ENCODE measurements around the gene HPD. TPM values are rescaled to one million over a fixed set of nuclear protein-coding genes. Genes with fewer than 3 reads are reported as not detected.

HPD gene
- total and polyA plus RNA-seq, 7 donors: 0.27 to 2.8 (median 0.61) TPM; not detected in 1

DNA sequence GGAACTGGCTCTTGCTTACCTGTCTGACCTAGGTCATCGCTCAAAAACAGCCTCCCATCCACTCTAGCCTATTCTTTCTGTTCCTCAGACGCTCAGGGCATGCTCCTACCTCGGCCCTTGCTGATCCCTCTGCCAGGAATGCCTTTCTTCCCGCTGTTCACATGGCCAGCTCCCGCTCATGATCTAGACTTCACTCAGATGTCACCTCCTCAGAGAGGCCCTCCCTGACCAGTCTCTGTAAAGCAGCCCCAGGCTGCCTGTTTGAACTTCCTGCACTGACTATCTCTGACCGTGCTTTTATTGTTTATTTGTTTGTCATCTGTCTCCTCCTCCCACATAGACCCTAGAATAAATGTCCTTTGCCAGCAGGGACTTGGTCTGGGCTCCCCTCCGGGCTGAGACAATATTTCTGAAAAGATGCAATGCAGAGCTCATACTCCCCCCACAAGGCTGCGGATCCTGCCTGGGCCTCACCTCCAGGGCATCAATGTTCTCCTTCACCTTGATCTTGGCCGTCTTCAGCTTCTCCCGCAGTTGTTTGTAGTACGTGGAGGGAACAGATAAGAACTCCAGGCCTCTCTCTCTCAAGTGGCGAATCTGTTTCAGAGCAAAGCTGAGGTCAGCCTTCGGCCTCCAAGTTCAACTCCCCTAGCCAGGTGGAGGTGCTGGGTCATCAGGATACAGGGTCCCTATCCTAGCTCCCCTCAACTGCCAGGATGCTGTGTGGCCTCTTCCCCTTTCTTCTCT is 15.2 kb downstream of the HPD start:
- TF ChIP-seq POLR2AphosphoS5 (IDR thresholded peaks at IDR 0.05) (no peak), POLR2A (IDR thresholded peaks at IDR 0.05) (no peak), EP300 (IDR thresholded peaks at IDR 0.05) (no peak)
- TF ChIP-seq, protein P1, sequence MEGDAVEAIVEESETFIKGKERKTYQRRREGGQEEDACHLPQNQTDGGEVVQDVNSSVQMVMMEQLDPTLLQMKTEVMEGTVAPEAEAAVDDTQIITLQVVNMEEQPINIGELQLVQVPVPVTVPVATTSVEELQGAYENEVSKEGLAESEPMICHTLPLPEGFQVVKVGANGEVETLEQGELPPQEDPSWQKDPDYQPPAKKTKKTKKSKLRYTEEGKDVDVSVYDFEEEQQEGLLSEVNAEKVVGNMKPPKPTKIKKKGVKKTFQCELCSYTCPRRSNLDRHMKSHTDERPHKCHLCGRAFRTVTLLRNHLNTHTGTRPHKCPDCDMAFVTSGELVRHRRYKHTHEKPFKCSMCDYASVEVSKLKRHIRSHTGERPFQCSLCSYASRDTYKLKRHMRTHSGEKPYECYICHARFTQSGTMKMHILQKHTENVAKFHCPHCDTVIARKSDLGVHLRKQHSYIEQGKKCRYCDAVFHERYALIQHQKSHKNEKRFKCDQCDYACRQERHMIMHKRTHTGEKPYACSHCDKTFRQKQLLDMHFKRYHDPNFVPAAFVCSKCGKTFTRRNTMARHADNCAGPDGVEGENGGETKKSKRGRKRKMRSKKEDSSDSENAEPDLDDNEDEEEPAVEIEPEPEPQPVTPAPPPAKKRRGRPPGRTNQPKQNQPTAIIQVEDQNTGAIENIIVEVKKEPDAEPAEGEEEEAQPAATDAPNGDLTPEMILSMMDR (IDR thresholded peaks at IDR 0.05): no peak
- DNase-seq: no peak
- H3K36me3 ChIP-seq: no peaks in the 10 kb centered on the region
- 69 to 81% methylated on average over 13 of the region's 13 CpGs for WGBS, 2 donors
- intact Hi-C loops (cut with DNase I): no loop called here
- no peaks in the 10 kb centered on the region for H3K27me3 ChIP-seq
- no peak overlapping the region for H3K27ac ChIP-seq
- no peaks in the 10 kb centered on the region for H3K9me3 ChIP-seq
- no peak overlapping the region for H3K4me3 ChIP-seq
- H3K4me1 ChIP-seq: peaks cover 0 to 13% (median 11%) of the 10 kb centered on the region in 4 donors

- intact Hi-C loops (cut with DNase I): loop anchor here (2.0 kb wide), 3 partner anchors 27 to 49 kb away; partner anchors contain the start of gene PSMD9
- H3K9me3 ChIP-seq: no peaks in the 10 kb centered on the region
- no peaks in the 10 kb centered on the region for H3K27me3 ChIP-seq
- H3K4me3 ChIP-seq: peak overlapping the region; percentile 45 to 57 (median 54)
- H3K27ac ChIP-seq: peak overlapping the region; percentile 55 to 78 (median 75)
- 71 to 74% methylated on average over 24 of the region's 24 CpGs for WGBS, 2 donors
- H3K36me3 ChIP-seq: no peaks in the 10 kb centered on the region
- TF ChIP-seq POLR2A (IDR thresholded peaks at IDR 0.05) (no peak), EP300 (IDR thresholded peaks at IDR 0.05) (no peak), POLR2AphosphoS5 (IDR thresholded peaks at IDR 0.05) (no peak)
- TF ChIP-seq, protein P1 (IDR thresholded peaks at IDR 0.05): no peak
- DNase-seq: no peak
- H3K4me1 ChIP-seq: peaks cover 0 to 13% (median 11%) of the 10 kb centered on the region in 4 donors
Measured at GRCh38 chr12:121839993-121840761, 18.5 kb downstream of the HPD start.

GRCh38 chr12:121839106-121839992 is 19.3 kb downstream of the HPD start:
- 7 to 12% methylated on average over 53 of the region's 53 CpGs for WGBS, 2 donors
- H3K4me3 ChIP-seq: peak overlapping the region; percentile 45 to 57 (median 54)
- no peaks in the 10 kb centered on the region for H3K9me3 ChIP-seq
- no peaks in the 10 kb centered on the region for H3K36me3 ChIP-seq
- H3K27me3 ChIP-seq: no peaks in the 10 kb centered on the region
- H3K4me1 ChIP-seq: peaks cover 0 to 13% (median 11%) of the 10 kb centered on the region in 4 donors
- intact Hi-C loops (cut with DNase I): loop anchor here (2.0 kb wide), 3 partner anchors 27 to 49 kb away; partner anchors contain the start of gene PSMD9
- peak overlapping the region; percentile 55 to 78 (median 75) for H3K27ac ChIP-seq
- TF ChIP-seq, protein P1 (IDR thresholded peaks at IDR 0.05): peak; percentile 30 to 53 (median 48)
- TF ChIP-seq POLR2AphosphoS5 (IDR thresholded peaks at IDR 0.05) (peak; percentile 44 to 94 (median 56)), POLR2A (IDR thresholded peaks at IDR 0.05) (peak; percentile 16 to 26), EP300 (IDR thresholded peaks at IDR 0.05) (no peak)
- DNase-seq: peak; percentile 100

DNA sequence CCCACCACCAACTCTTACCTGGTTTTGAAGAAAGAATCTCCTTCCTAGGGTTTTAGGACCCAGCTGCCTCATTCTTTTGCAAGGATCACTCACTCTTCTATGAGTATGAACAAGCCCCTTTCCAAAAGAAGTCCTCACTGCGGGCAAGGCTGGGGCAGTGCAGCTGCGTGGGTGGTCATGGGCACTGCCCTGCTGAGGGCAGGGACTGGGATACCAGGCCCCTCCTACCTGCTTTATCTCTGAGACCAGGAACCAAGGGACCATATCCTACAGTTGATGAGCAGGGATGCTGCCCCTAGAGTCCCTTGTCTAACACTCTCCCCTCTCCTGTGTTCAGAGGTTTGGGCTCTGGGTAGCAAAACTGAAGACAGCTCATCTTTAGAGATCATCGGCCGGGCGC is 20.5 kb downstream of the HPD start:
- Histone ChIP-seq H3K27me3 (no peaks in the 10 kb centered on the region), H3K4me3 (no peak overlapping the region), H3K4me1 (peaks cover 0 to 13% (median 11%) of the 10 kb centered on the region in 4 donors), H3K27ac (no peak overlapping the region), H3K36me3 (no peaks in the 10 kb centered on the region), H3K9me3 (no peaks in the 10 kb centered on the region)
- no peak for DNase-seq
- TF ChIP-seq, protein P1 (IDR thresholded peaks at IDR 0.05): no peak
- TF ChIP-seq EP300 (IDR thresholded peaks at IDR 0.05): no peak
- no peak for TF ChIP-seq POLR2AphosphoS5 (IDR thresholded peaks at IDR 0.05)
- no peak for TF ChIP-seq POLR2A (IDR thresholded peaks at IDR 0.05)
- intact Hi-C loops (cut with DNase I): loop anchor here (2.0 kb wide), 3 partner anchors 25 to 51 kb away; partner anchors contain the start of gene PSMD9
- WGBS, 2 donors: 86 to 95% methylated on average over 5 of the region's 5 CpGs
